ACC112 (cell line): ENCODE results near the gene EIF3A.

ENCODE experiments used
- H2AFZ ChIP-seq: fragments of 200-600 bp; sonication (generic); one replicate; pipeline ENCODE4 v1.6.0; 2017; ENCODE audit warnings: antibody characterized with exemption, low read length; ENCODE audit not compliant: unreplicated experiment
- H3K27ac ChIP-seq: fragments of 200-600 bp; sonication (generic); 2 replicates; pipeline ENCODE4 v1.5.1; 2014; ENCODE audit warnings: low read depth, mild to moderate bottlenecking, antibody characterized with exemption, low read length, moderate library complexity
- H3K27me3 ChIP-seq: fragments of 200-600 bp; sonication (generic); 2 replicates; pipeline ENCODE4 v1.6.1; 2014; ENCODE audit warnings: mild to moderate bottlenecking, antibody characterized with exemption, low read length, moderate library complexity, mixed read lengths; ENCODE audit not compliant: insufficient read depth
- H3K36me3 ChIP-seq: fragments of 200-600 bp; sonication (generic); 2 replicates; pipeline ENCODE4 v1.6.1; 2016; ENCODE audit warnings: mild to moderate bottlenecking, antibody characterized with exemption, low read length, moderate library complexity, mixed read lengths; ENCODE audit not compliant: insufficient read depth
- H3K4me1 ChIP-seq: fragments of 200-600 bp; sonication (generic); one replicate; pipeline ENCODE4 v1.6.1; 2016; ENCODE audit warnings: low read length, mixed read lengths; ENCODE audit not compliant: insufficient read depth, unreplicated experiment, control insufficient read depth
- H3K4me3 ChIP-seq: fragments of 200-600 bp; sonication (generic); 2 replicates; pipeline ENCODE4 v1.5.1; 2014; ENCODE audit warnings: mild to moderate bottlenecking, low read depth, low read length
- H3K79me2 ChIP-seq: fragments of 200-600 bp; sonication (generic); one replicate; pipeline ENCODE4 v1.6.0; 2016; ENCODE audit warnings: low read length; ENCODE audit not compliant: control insufficient read depth, unreplicated experiment, insufficient read depth

The EIF3A gene

GRCh38 chr10:119026301-119027110 is 54.1 kb downstream of the EIF3A start:
- H3K4me1 ChIP-seq, result peaks cover 33% of the 10 kb centered on the region
- no peak overlapping the region for H3K4me3 ChIP-seq
- no peaks in the 10 kb centered on the region for H3K36me3 ChIP-seq
- H3K79me2 ChIP-seq, result no peaks in the 10 kb centered on the region
- H3K27me3 ChIP-seq, result no peaks in the 10 kb centered on the region
- no peak overlapping the region for H3K27ac ChIP-seq
- no peak overlapping the region for H2AFZ ChIP-seq

DNA sequence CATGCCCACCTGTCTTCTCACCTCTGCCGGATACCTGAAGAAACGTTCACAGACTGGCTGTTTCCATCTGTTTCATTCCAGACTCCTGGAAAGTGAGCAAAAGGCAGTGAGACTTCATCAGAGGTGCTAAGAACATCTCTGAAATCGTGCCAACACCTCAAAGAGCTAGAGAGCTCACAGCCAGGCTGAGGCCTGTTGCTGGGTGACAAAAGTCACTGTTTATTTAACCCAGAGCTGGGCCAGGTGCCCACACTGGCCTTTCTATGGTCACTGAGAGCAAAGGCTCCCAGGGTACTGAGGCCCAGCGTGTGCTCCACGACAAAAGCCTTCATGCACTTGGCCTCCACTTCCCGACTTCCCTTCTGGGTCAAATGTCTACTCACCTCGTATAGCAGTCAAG is 54.8 kb downstream of the EIF3A start:
- Histone ChIP-seq H3K27me3 (no peaks in the 10 kb centered on the region), H3K4me3 (no peak overlapping the region)

GRCh38 chr10:119025336-119025735 is 55.3 kb downstream of the EIF3A start:
- no peak overlapping the region for H2AFZ ChIP-seq
- H3K79me2 ChIP-seq, result no peaks in the 10 kb centered on the region
- no peak overlapping the region for H3K4me3 ChIP-seq
- no peaks in the 10 kb centered on the region for H3K27me3 ChIP-seq
- no peak overlapping the region for H3K27ac ChIP-seq
- H3K36me3 ChIP-seq, result no peaks in the 10 kb centered on the region
- peaks cover 37% of the 10 kb centered on the region for H3K4me1 ChIP-seq

More for the DNA sequence above, 54.8 kb downstream of the EIF3A start:
- peaks cover 33% of the 10 kb centered on the region for H3K4me1 ChIP-seq
- no peak overlapping the region for H3K27ac ChIP-seq
- H3K36me3 ChIP-seq, result no peaks in the 10 kb centered on the region
- no peak overlapping the region for H2AFZ ChIP-seq
- H3K79me2 ChIP-seq, result no peaks in the 10 kb centered on the region

GRCh38 chr10:119024882-119025281 is 55.7 kb downstream of the EIF3A start:
- Histone ChIP-seq H3K36me3 (no peaks in the 10 kb centered on the region), H3K27me3 (no peaks in the 10 kb centered on the region), H2AFZ (no peak overlapping the region), H3K4me1 (peaks cover 38% of the 10 kb centered on the region), H3K27ac (no peak overlapping the region), H3K4me3 (no peak overlapping the region), H3K79me2 (no peaks in the 10 kb centered on the region)

DNA sequence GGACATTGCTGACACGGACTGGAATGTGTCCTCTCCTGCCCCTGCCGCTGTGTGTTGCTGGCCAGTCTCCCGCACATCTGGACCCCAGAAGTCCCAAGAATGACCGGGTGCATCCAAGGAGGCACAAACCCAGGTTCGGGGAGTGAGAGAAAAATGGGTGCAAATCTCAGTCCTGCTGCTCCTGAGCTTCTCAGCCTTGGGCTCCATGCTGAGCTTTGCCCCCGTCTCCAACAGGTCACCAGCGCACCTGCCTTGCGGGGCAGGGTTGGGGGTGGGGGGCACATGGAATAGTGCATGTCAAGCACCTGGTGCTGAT is 57.1 kb downstream of the EIF3A start:
- H3K27ac ChIP-seq, result no peak overlapping the region
- H3K36me3 ChIP-seq, result no peaks in the 10 kb centered on the region
- no peaks in the 10 kb centered on the region for H3K27me3 ChIP-seq
- H3K79me2 ChIP-seq, result no peaks in the 10 kb centered on the region
- no peak overlapping the region for H3K4me3 ChIP-seq
- H2AFZ ChIP-seq, result no peak overlapping the region
- peaks cover 38% of the 10 kb centered on the region for H3K4me1 ChIP-seq

DNA sequence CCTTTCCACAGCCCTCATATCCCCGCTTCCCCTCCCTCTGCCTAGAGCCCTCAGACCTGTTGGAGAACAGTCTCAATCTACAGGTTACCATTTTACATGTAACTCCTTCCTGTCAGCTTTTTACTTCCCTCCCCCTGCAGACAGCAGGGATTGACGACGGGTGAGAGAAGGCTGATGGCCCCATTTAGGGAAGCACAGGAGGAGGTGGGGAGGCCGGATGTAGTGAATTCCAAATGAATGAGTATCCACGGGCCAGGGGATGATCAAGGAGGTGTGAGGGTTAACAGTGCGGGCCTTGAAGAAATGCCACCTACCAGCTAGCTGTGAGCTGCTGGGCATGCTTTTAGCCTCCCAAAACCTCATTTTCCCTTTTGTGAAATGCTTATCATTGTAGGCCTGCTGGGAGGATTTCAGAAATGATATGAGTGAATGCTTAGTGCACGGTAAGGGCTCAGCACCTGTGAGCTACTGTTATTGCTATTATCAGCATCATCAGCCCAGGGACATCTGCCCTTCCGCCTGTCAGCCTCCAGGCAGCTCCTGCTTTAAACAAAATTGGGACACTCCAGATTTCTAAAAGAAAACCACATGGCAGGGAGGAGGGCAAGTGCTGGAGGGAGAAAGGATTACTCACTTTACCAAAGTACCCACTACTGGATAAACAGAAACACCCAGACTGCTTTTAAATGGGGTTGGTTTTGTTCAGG is 57.6 kb downstream of the EIF3A start:
- Histone ChIP-seq H3K36me3 (no peaks in the 10 kb centered on the region), H3K27ac (no peak overlapping the region), H3K4me3 (no peak overlapping the region), H3K4me1 (peaks cover 38% of the 10 kb centered on the region), H3K27me3 (no peaks in the 10 kb centered on the region), H2AFZ (no peak overlapping the region), H3K79me2 (no peaks in the 10 kb centered on the region)

GRCh38 chr10:119020627-119020946 is 60.0 kb downstream of the EIF3A start:
- Histone ChIP-seq H3K79me2 (no peaks in the 10 kb centered on the region), H3K4me3 (no peak overlapping the region), H3K36me3 (no peaks in the 10 kb centered on the region), H3K4me1 (peaks cover 28% of the 10 kb centered on the region), H2AFZ (no peak overlapping the region), H3K27ac (no peak overlapping the region), H3K27me3 (no peaks in the 10 kb centered on the region)

GRCh38 chr10:119007211-119007574 is 73.4 kb downstream of the EIF3A start:
- Histone ChIP-seq H3K27me3 (no peaks in the 10 kb centered on the region), H3K4me1 (peaks cover 23% of the 10 kb centered on the region), H3K27ac (peak overlapping the region; percentile 17; the same call in 1 of the 2 replicates), H3K4me3 (no peak overlapping the region), H3K79me2 (no peaks in the 10 kb centered on the region), H3K36me3 (no peaks in the 10 kb centered on the region), H2AFZ (no peak overlapping the region)

GRCh38 chr10:119006451-119007210 is 74.0 kb downstream of the EIF3A start:
- H3K27ac ChIP-seq, result no peak overlapping the region; the same call in 1 of the 2 replicates
- no peak overlapping the region for H2AFZ ChIP-seq
- H3K36me3 ChIP-seq, result no peaks in the 10 kb centered on the region
- H3K27me3 ChIP-seq, result no peaks in the 10 kb centered on the region
- no peaks in the 10 kb centered on the region for H3K79me2 ChIP-seq
- no peak overlapping the region for H3K4me3 ChIP-seq
- H3K4me1 ChIP-seq, result peaks cover 23% of the 10 kb centered on the region

GRCh38 chr10:119005362-119006043 is 75.1 kb downstream of the EIF3A start:
- Histone ChIP-seq H3K79me2 (no peaks in the 10 kb centered on the region), H3K27ac (no peak overlapping the region), H3K4me1 (peaks cover 23% of the 10 kb centered on the region)

More at GRCh38 chr10:119005362-119006043, 75.1 kb downstream of the EIF3A start:
- no peaks in the 10 kb centered on the region for H3K27me3 ChIP-seq
- no peak overlapping the region for H3K4me3 ChIP-seq
- H3K36me3 ChIP-seq, result no peaks in the 10 kb centered on the region
- no peak overlapping the region for H2AFZ ChIP-seq
